HG02623 (cell line): ENCODE results near the gene DIP2C.

ENCODE experiments used
- ATAC-seq: cut with Tn5 transposase; IDR thresholded peaks from one replicate; pipeline ENCODE4 v1.9.1; 2021; ENCODE audit warnings: moderate library complexity; ENCODE audit not compliant: unreplicated experiment

DIP2C gene

GRCh38 chr10:299512-299911 lies 390.0 kb downstream of the DIP2C start:
- ATAC-seq, result no peak

DNA sequence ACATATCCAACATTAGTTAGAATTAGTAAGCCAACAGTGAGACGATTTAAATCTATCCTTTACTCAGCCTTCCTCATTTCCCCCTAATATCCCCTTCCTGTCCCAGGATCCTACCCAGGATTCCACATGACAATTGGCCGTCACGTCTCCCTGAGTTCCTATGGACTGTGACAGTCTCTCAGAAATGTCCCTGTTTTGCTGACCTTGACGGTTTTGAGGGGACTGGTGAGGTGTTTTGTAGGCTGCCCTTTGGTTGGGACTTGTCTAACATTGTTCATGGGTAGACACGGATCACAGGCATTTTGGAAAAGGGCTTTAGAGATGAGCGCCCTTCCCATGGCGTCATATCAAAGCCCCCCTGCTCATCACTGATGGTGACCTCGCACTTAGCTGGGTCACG lies 391.4 kb downstream of the DIP2C start:
- ATAC-seq, result no peak

- no peak for ATAC-seq
These were observed 391.9 kb downstream of the DIP2C start for GRCh38 chr10:297567-297966.

DNA sequence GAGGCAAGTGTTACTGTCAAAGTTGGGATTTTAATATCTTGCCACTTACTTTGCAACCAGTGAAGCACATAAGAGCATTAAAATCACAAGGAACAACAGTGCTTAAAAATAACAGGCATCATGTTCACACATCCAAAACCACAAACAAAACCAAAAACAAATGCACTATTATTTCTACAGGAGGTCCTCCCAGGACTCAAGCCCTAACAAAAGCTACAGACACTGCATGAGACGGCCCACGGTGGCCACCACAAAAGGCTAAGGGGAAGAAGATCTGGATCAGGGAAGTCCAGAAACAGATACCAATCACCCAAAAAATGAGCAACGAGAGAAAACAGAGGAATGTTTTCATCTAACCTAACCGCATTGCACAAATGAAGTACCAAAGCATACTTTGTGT lies 395.8 kb downstream of the DIP2C start:
- ATAC-seq, result no peak

DNA sequence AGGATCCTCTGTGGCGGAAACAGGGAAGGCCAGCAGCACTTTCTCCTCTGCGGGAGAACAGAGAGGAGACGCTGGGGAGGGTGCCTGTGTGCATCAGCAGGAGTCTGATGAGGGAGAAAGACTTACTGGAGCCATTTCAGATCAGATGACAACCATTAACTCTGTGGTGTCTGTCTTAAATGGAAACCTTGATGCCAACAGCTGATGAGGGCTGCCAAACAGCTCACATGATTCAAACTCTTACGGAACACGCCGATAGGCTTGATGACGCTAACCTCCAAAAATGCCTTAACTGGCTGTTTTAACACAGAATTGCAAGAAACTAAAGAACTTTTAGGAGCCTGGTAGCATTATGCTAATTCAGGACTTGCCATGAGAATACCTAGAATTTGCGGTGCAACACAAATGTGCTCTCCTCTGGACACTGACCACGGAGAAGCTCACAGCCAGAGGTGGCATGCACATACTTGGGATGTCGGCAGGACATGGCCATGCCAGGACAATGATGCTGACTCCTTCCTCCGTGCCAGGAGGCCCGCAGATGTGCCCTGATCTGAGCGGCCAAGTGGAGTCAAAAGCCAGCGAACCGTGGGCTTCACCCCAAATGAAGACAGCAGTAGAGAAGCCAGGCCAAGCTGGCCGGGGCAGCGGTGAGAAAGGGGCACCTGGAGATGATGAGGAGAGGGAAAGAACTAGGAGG lies 399.3 kb downstream of the DIP2C start:
- no peak for ATAC-seq

- ATAC-seq, result no peak
These were observed 399.9 kb downstream of the DIP2C start for GRCh38 chr10:289581-289980.

GRCh38 chr10:288316-289200 lies 400.9 kb downstream of the DIP2C start:
- no peak for ATAC-seq

- ATAC-seq, result no peak
These were observed 401.7 kb downstream of the DIP2C start for GRCh38 chr10:287814-288213.

DNA sequence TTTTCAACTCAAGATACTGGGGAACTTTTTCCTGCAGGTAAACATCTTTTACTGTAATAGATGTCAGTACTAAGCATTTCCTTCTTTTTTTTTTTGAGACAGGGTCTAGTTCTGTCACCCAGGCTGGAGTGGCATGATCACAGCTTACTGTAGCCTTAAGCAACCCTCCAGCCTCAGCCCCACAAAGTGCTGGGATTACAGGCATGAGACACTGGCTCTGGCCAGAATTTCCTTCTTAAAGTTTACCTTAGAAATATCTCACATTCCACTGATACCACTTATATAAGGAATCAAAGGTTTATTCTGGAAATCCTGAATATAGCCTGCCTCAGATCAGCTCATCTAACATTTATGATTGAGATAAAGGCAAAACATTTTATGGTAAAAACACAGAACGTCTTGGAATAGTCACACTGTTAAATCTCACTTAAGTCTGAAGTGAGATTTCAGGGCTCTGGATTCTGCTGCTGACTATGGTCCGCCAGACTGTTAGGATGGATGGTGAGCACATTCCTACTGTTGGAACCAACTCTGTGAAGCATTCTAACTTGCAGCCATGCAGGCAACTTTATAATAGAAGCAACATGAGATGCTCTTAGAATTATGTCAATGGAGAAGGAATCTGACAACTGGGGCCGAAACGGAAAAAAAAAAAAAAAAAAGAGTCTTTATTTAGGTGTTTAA lies 402.3 kb downstream of the DIP2C start:
- ATAC-seq, result no peak

DNA sequence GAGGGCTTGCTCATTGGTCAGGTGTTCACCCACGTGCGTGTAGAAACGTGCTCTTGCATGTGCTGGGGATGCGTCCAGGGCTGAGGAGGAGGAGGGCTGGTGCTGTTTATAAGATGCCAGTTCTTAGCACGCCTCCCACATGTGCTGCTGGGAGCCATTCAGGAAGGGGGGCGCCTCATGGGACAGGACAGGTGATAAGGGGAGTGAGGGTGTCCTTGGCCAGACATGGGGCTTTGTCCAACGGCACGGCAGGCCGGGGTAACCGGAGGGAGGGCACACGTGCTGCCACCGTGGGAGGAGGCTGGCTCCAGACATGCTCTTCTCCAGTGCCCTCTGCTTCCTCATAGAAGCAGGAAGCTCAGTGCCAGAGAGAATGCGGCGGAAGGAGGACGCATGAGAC lies 404.3 kb downstream of the DIP2C start:
- ATAC-seq, result no peak

DNA sequence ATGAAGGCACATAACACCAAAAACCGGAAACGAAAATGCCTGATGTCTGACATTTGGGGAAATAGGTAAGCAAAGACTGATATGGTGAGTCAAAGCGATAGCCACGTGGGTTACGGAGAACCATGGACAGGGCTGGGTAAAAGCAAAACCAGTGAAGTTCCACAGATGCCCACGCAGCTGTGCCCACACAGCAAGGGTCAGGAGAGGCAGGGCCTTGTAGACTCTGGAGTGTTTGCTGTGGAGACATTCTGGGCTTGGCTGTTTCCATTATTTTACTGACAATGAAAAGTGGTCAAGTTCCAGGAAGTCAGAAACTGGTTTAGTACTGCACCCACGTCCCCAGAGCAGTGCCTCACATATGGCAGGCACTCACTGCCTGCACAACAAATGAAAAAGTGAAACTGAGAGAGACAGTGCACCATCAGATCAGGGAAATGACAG lies 405.5 kb downstream of the DIP2C start:
- ATAC-seq, result peak; percentile 75

DNA sequence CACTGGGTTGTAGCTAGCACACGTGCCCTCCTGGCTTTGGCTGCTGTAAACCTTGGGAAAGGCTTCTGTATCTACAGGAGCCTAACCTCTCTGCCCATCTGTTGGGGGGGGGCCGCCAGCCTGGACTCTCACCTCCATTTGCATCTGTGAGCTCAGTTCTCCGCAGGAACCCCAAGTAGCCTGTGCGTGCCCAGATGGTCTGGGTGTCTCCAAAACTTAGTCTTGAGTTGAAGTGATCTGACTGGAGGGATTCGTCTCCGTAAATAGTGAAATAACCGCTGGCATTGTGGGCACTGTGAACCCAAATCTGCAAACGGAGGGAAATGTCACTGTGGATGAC lies 406.4 kb downstream of the DIP2C start:
- no peak for ATAC-seq

- no peak for ATAC-seq
These were observed 407.0 kb downstream of the DIP2C start for GRCh38 chr10:282294-283139.

GRCh38 chr10:279655-280054 lies 409.8 kb downstream of the DIP2C start:
- ATAC-seq, result no peak

- ATAC-seq, result no peak
These were observed 410.2 kb downstream of the DIP2C start for GRCh38 chr10:279232-279631.

DNA sequence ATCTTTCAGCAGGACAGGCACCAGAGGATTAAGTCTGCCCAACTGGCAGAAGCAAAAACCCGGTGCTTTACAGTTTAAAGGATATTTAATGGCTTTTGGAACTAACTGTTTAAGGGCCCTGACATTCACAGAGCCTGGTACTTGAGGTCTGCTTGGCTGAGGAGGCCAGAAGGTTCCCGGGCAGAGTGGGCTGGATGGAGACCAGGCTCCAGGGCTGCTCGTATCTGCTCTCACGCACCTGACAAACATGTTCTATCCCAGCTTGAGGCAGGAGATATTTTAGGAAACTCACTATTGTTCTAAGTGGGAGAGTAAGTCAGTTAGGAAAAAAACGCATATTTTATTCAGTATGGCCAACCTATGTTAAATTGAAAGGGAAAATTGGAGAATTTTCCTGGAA lies 410.8 kb downstream of the DIP2C start:
- ATAC-seq, result no peak

GRCh38 chr10:277963-278362 lies 411.5 kb downstream of the DIP2C start:
- ATAC-seq, result no peak

GRCh38 chr10:275680-276079 lies 413.8 kb downstream of the DIP2C start:
- no peak for ATAC-seq

- ATAC-seq, result no peak
These were observed 414.6 kb downstream of the DIP2C start for GRCh38 chr10:274866-275265.

- no peak for ATAC-seq
These were observed 416.4 kb downstream of the DIP2C start for GRCh38 chr10:273088-273487.

- ATAC-seq, result no peak
These were observed 417.7 kb downstream of the DIP2C start for GRCh38 chr10:271722-272121.
